Endothelial cell of umbilical vein (primary cell): ENCODE data around the gene DNAJC8. TPM values are rescaled to one million over a fixed set of nuclear protein-coding genes. Genes with fewer than 3 reads are reported as not detected.

Source experiments
- BruUV-seq: library from RNA; stranded (reverse); fragments of 400-500 nt; replicated peaks from 2 replicates; lab custom pipeline; 2021; lab: Mats Ljungman, UMichigan
- CTCF ChIA-PET: fragments of 300-600, 350-600 bp; sonication (Branson Sonifier 250); formaldehyde crosslinking; loops from one replicate; lab custom pipeline; 2021; ENCODE audit warnings: antibody characterized with exemption, inconsistent platforms; lab: Charles Lee
- POLR2A ChIA-PET: fragments of 300-600, 350-600 bp; sonication (Branson Sonifier 250); formaldehyde crosslinking; loops from one replicate; lab custom pipeline; 2021; ENCODE audit warnings: antibody characterized with exemption, inconsistent platforms; lab: Charles Lee
- DNase-seq: peaks from one replicate; pipeline ENCODE4 v3.0.0-alpha.2; 2011; ENCODE audit warnings: low read depth, low spot score
- FAIRE-seq: peaks from 2 replicates; lab custom pipeline; 2011; peaks lifted over from hg19 to GRCh38; lab: Jason Lieb, UNC
- H2AFZ ChIP-seq: 2 replicates; pipeline ENCODE4 v1.6.0; 2012; ENCODE audit warnings: low read depth, low read length, control low read depth, inconsistent platforms
- H3K27ac ChIP-seq: 2 replicates; pipeline ENCODE4 v1.5.1; 2011; ENCODE audit warnings: low read depth, mild to moderate bottlenecking, control low read depth, low read length, moderate library complexity; ENCODE audit not compliant: insufficient read depth
- H3K27me3 ChIP-seq, 2 experiments: 2 replicates each; pipeline versions ENCODE4 v1.6.0 to v1.6.1; 2011; ENCODE audit warnings: low read length in 2 of 2, mixed read lengths in 1 of 2; ENCODE audit not compliant: control insufficient read depth in 2 of 2, insufficient read depth in 2 of 2
- H3K36me3 ChIP-seq, 2 experiments: 2 replicates in 1 of 2; 3 replicates in 1 of 2; pipeline ENCODE4 v1.5.1; 2011; ENCODE audit warnings: low read length in 2 of 2, mild to moderate bottlenecking in 1 of 2, moderate library complexity in 1 of 2; ENCODE audit not compliant: control insufficient read depth in 2 of 2, insufficient read depth in 2 of 2; ENCODE audit errors: extremely low read depth in 1 of 2
- H3K4me1 ChIP-seq: 3 replicates; pipeline ENCODE4 v1.5.1; 2011; ENCODE audit warnings: mild to moderate bottlenecking, low read length; ENCODE audit not compliant: control insufficient read depth, insufficient read depth; ENCODE audit errors: extremely low read depth
- H3K4me2 ChIP-seq: 2 replicates; pipeline ENCODE4 v1.6.1; 2011; ENCODE audit warnings: low read length, control low read depth, mixed read lengths; ENCODE audit not compliant: insufficient read depth
- H3K4me3 ChIP-seq, 3 experiments: fragments of 200-600 bp in 1 of 3; sonication (generic), shearing (Covaris generic) in 1 of 3; replicated peaks in 1 of 3; 2 replicates each; pipeline ENCODE4 v1.5.1; 2011 to 2016; ENCODE audit warnings: control low read depth in 3 of 3, low read length in 3 of 3, mild to moderate bottlenecking in 2 of 3, inconsistent platforms in 1 of 3, low read depth in 1 of 3, moderate library complexity in 1 of 3; ENCODE audit not compliant: insufficient read depth in 1 of 3
- H3K79me2 ChIP-seq: 2 replicates; pipeline ENCODE4 v1.6.0; 2012; ENCODE audit warnings: low read length, inconsistent platforms; ENCODE audit not compliant: control insufficient read depth, insufficient read depth
- H3K9ac ChIP-seq: replicated peaks from 2 replicates; pipeline ENCODE3; 2011; ENCODE audit warnings: low read length, control low read depth; ENCODE audit not compliant: insufficient read depth; ENCODE audit errors: extremely low read depth
- H3K9me1 ChIP-seq: replicated peaks from 3 replicates; pipeline ENCODE4 v1.6.0; 2011; ENCODE audit warnings: mild to moderate bottlenecking, low read length; ENCODE audit not compliant: control insufficient read depth, insufficient read depth; ENCODE audit errors: extremely low read depth
- H3K9me3 ChIP-seq: replicated peaks from 2 replicates; pipeline ENCODE4 v1.5.1; 2012; ENCODE audit warnings: low read length, inconsistent platforms; ENCODE audit not compliant: control insufficient read depth, insufficient read depth
- H4K20me1 ChIP-seq: replicated peaks from 2 replicates; pipeline ENCODE3; 2011; ENCODE audit warnings: mild to moderate bottlenecking, low read length; ENCODE audit not compliant: control insufficient read depth, insufficient read depth; ENCODE audit errors: extremely low read depth
- EZH2 ChIP-seq: IDR thresholded peaks from 2 replicates; pipeline ENCODE4 v1.6.1; 2012; ENCODE audit warnings: borderline replicate concordance, low read depth, mild to moderate bottlenecking, moderate library complexity, low read length, inconsistent platforms; ENCODE audit not compliant: severe bottlenecking
- FOS ChIP-seq: IDR thresholded peaks from 2 replicates; pipeline ENCODE4 v1.6.1; 2011; ENCODE audit warnings: mild to moderate bottlenecking, low read length, moderate library complexity, borderline replicate concordance; ENCODE audit not compliant: insufficient read depth
- GATA2 ChIP-seq: IDR thresholded peaks from 2 replicates; pipeline ENCODE4 v1.7.0; 2011; ENCODE audit warnings: low read depth, mild to moderate bottlenecking, moderate library complexity, mixed read lengths, low read length; ENCODE audit not compliant: insufficient read length, insufficient read depth
- JUN ChIP-seq: IDR thresholded peaks from 2 replicates; pipeline ENCODE4 v1.6.1; 2011; ENCODE audit warnings: borderline replicate concordance, low read depth; ENCODE audit not compliant: insufficient read length, insufficient read depth
- MYC ChIP-seq: IDR thresholded peaks from one replicate; pipeline ENCODE4 v1.6.1; 2011; ENCODE audit warnings: mild to moderate bottlenecking, low read depth, low read length
- POLR2A ChIP-seq: IDR thresholded peaks from 2 replicates; pipeline ENCODE4 v1.6.1; 2012; ENCODE audit warnings: low read depth, mild to moderate bottlenecking, control low read depth, low read length
- POLR2AphosphoS5 ChIP-seq: IDR thresholded peaks from 2 replicates; pipeline ENCODE4 v1.6.1; 2012; ENCODE audit warnings: low read depth, mild to moderate bottlenecking, control low read depth, low read length, moderate library complexity; ENCODE audit not compliant: insufficient read depth
- dilution Hi-C: fragments of 300-500 bp; cut with MboI; formaldehyde crosslinking; loops from one replicate; pipeline ENCODE4 v1.15.0; 2019; ENCODE audit warnings: low sequenced_read_pairs; ENCODE audit not compliant: extremely low pct_ligation_motif_present
- intact Hi-C: fragments of 100-400 bp; cut with micrococcal nuclease; formaldehyde crosslinking; loops from one replicate; pipeline ENCODE4 v1.10.0; 2022
- polyA plus RNA-seq, 4 experiments: library from polyadenylated mRNA; depleted of rRNA in 3 of 4; stranded (reverse) in 3 of 4; unstranded in 1 of 4; fragments of >200 nt; gene quantifications; 2 replicates each; pipeline versions ENCODE4 v1.2.1 to v1.2.3, GENCODE V29; 2011 to 2012; ENCODE audit warnings: missing spikeins in 1 of 4
- total RNA-seq: library from RNA; stranded (reverse); gene quantifications from 2 replicates; pipeline ENCODE4 v1.2.3, GENCODE V29; 2021
- TF ChIP-seq, protein P1 (sequence below): IDR thresholded peaks from 2 replicates; pipeline ENCODE4 v1.6.1; 2011; ENCODE audit not compliant: insufficient read depth, insufficient read length
- TF ChIP-seq, protein P2 (sequence below), 2 donors: IDR thresholded peaks; 1 replicate in 1 of 2; 2 replicates in 1 of 2; pipeline ENCODE4 v1.5.1; 2011; ENCODE audit warnings: low read length in 2 of 2, mild to moderate bottlenecking in 2 of 2, moderate library complexity in 2 of 2, control low read depth in 1 of 2, inconsistent platforms in 1 of 2, low read depth in 1 of 2; ENCODE audit not compliant: insufficient read depth in 1 of 2; ENCODE audit errors: extremely low read depth in 1 of 2

The DNAJC8 gene
- total and polyA plus RNA-seq, 2 donors (not counting 3 experiments of a cell fraction or from before 2014, with no cell fraction given), result 71.0 to 106 TPM

DNA sequence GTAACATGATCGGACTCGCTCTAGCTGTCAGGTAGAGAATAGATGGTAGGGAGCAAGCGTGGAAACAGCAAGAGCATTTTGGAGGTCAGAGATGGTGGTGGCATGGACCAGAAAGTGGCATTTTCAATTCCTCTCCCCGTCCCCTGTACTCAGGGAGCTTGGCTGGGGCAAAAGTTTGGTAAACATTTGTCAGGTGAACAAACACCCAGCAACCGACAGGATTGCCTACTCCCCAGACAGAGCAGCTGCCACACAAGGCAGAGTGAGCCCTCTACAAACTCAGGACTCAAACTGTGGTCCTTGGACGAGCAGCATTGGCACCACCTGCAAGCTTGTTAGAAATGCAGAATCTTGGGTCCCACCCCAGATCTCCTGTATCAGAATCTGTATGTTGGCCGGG is 70.7 kb downstream of the DNAJC8 start:
- TF ChIP-seq EZH2 (no peak), JUN (no peak), POLR2AphosphoS5 (no peak), POLR2A (no peak), GATA2 (no peak), MYC (no peak), FOS (no peak)
- TF ChIP-seq, protein P1, sequence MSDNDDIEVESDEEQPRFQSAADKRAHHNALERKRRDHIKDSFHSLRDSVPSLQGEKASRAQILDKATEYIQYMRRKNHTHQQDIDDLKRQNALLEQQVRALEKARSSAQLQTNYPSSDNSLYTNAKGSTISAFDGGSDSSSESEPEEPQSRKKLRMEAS, result no peak
- TF ChIP-seq, protein P2, sequence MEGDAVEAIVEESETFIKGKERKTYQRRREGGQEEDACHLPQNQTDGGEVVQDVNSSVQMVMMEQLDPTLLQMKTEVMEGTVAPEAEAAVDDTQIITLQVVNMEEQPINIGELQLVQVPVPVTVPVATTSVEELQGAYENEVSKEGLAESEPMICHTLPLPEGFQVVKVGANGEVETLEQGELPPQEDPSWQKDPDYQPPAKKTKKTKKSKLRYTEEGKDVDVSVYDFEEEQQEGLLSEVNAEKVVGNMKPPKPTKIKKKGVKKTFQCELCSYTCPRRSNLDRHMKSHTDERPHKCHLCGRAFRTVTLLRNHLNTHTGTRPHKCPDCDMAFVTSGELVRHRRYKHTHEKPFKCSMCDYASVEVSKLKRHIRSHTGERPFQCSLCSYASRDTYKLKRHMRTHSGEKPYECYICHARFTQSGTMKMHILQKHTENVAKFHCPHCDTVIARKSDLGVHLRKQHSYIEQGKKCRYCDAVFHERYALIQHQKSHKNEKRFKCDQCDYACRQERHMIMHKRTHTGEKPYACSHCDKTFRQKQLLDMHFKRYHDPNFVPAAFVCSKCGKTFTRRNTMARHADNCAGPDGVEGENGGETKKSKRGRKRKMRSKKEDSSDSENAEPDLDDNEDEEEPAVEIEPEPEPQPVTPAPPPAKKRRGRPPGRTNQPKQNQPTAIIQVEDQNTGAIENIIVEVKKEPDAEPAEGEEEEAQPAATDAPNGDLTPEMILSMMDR (IDR thresholded peaks at IDR 0.05; ENCODE audit: extremely low read depth in 1 of 2, insufficient read depth in 1 of 2, low read depth in 1 of 2, low read length in 2 of 2), result no peak
- Histone ChIP-seq H3K4me1 (peaks cover 6% of the 10 kb centered on the region), H2AFZ (no peak overlapping the region), H3K9me3 (no peaks in the 10 kb centered on the region), H3K4me3 (no peak overlapping the region), H3K4me2 (no peak overlapping the region), H3K9ac (no peak overlapping the region), H3K79me2 (no peaks in the 10 kb centered on the region), H3K36me3 (no peaks in the 10 kb centered on the region), H3K27ac (no peak overlapping the region), H4K20me1 (no peaks in the 10 kb centered on the region), H3K9me1 (no peaks in the 10 kb centered on the region), H3K27me3 (no peaks in the 10 kb centered on the region)
- no TSS peak for BruUV-seq
- DNase-seq (no peak), FAIRE-seq (no peak)
- intact Hi-C loops (loop anchor here (5.0 kb wide), 1 partner anchor 50 kb away; no protein-coding TSS in a partner anchor), dilution Hi-C loops (no loop called here)
- ChIA-PET CTCF (interaction anchor here (1.6 kb wide), 1 partner anchor 47 kb away, joined by 6 read pairs; no protein-coding TSS in a partner anchor), POLR2A (interaction anchor here (0.7 kb wide), 1 partner anchor 113 kb away, joined by 3 read pairs; no protein-coding TSS in a partner anchor)
